H9 (cell line): ENCODE data around the gene SUMF1. TPM values are rescaled to one million over a fixed set of nuclear protein-coding genes. Genes with fewer than 3 reads are reported as not detected.

ENCODE experiments used
- DNase-seq: peaks from one replicate; pipeline ENCODE4 v3.0.0-alpha.2; 2017
- H2AFZ ChIP-seq: one replicate; pipeline ENCODE4 v1.6.1; 2013; ENCODE audit warnings: mild to moderate bottlenecking, low read length, control low read depth, moderate library complexity
- H2AK5ac ChIP-seq: 2 replicates; pipeline ENCODE4 v1.6.1; 2013; ENCODE audit warnings: low read length, control low read depth, mixed read lengths; ENCODE audit not compliant: insufficient read length
- H2BK120ac ChIP-seq: one replicate; pipeline ENCODE4 v1.6.1; 2013; ENCODE audit warnings: low read depth, mild to moderate bottlenecking, low read length, control low read depth, inconsistent platforms; ENCODE audit not compliant: poor library complexity, severe bottlenecking
- H2BK12ac ChIP-seq: 2 replicates; pipeline ENCODE4 v1.6.1; 2013; ENCODE audit warnings: low read length, control low read depth, mixed read lengths, low read depth; ENCODE audit not compliant: insufficient read length
- H2BK15ac ChIP-seq: 2 replicates; pipeline ENCODE4 v1.6.1; 2013; ENCODE audit warnings: low read depth, low read length, control low read depth
- H2BK20ac ChIP-seq: one replicate; pipeline ENCODE4 v1.6.1; 2013; ENCODE audit warnings: low read depth, mild to moderate bottlenecking, low read length, control low read depth, inconsistent platforms; ENCODE audit not compliant: poor library complexity, severe bottlenecking
- H2BK5ac ChIP-seq: 2 replicates; pipeline ENCODE4 v1.6.1; 2013; ENCODE audit warnings: low read length, control low read depth, mixed read lengths; ENCODE audit not compliant: insufficient read length
- H3K14ac ChIP-seq: 2 replicates; pipeline ENCODE4 v1.6.1; 2013; ENCODE audit warnings: low read length, control low read depth; ENCODE audit not compliant: insufficient read depth
- H3K18ac ChIP-seq: 2 replicates; pipeline ENCODE4 v1.6.1; 2013; ENCODE audit warnings: low read depth, mild to moderate bottlenecking, mixed read lengths, low read length, control low read depth; ENCODE audit not compliant: insufficient read length
- H3K23ac ChIP-seq: 2 replicates; pipeline ENCODE4 v1.6.1; 2013; ENCODE audit warnings: low read length, control low read depth, mixed read lengths, low read depth; ENCODE audit not compliant: insufficient read length
- H3K23me2 ChIP-seq: 2 replicates; pipeline ENCODE4 v1.6.1; 2013; ENCODE audit warnings: low read depth, mild to moderate bottlenecking, mixed read lengths, low read length, control low read depth; ENCODE audit not compliant: insufficient read length, poor library complexity, severe bottlenecking
- H3K27ac ChIP-seq: 2 replicates; pipeline ENCODE4 v1.5.1; 2013; ENCODE audit warnings: low read length, control low read depth, mixed read lengths, low read depth; ENCODE audit not compliant: insufficient read length
- H3K27me3 ChIP-seq: 2 replicates; pipeline ENCODE4 v1.6.1; 2013; ENCODE audit warnings: low read length, control low read depth, inconsistent platforms; ENCODE audit not compliant: insufficient read depth
- H3K4ac ChIP-seq: 2 replicates; pipeline ENCODE4 v1.6.1; 2013; ENCODE audit warnings: low read depth, mild to moderate bottlenecking, control low read depth, inconsistent platforms, low read length, moderate library complexity
- H3K4me1 ChIP-seq: 2 replicates; pipeline ENCODE4 v1.6.1; 2013; ENCODE audit warnings: low read length, control low read depth, inconsistent platforms; ENCODE audit not compliant: insufficient read depth
- H3K4me2 ChIP-seq: 2 replicates; pipeline ENCODE4 v1.6.1; 2013; ENCODE audit warnings: low read length, control low read depth, mixed read lengths; ENCODE audit not compliant: insufficient read length, insufficient read depth
- H3K56ac ChIP-seq: 2 replicates; pipeline ENCODE4 v1.6.1; 2013; ENCODE audit warnings: low read depth, mild to moderate bottlenecking, mixed read lengths, low read length, control low read depth; ENCODE audit not compliant: insufficient read length
- H3K79me1 ChIP-seq: 2 replicates; pipeline ENCODE4 v1.6.1; 2013; ENCODE audit warnings: low read depth, mild to moderate bottlenecking, moderate library complexity, low read length, control low read depth, inconsistent platforms; ENCODE audit not compliant: insufficient read depth, poor library complexity, severe bottlenecking
- H3K79me2 ChIP-seq: 2 replicates; pipeline ENCODE4 v1.6.1; 2013; ENCODE audit warnings: low read length, control low read depth, inconsistent platforms; ENCODE audit not compliant: insufficient read depth
- H3K9ac ChIP-seq: 2 replicates; pipeline ENCODE4 v1.6.1; 2013; ENCODE audit warnings: low read length, control low read depth, mixed read lengths; ENCODE audit not compliant: insufficient read length; ENCODE audit errors: extremely low read depth
- H3K9me3 ChIP-seq: one replicate; pipeline ENCODE4 v1.6.1; 2013; ENCODE audit warnings: low read depth, low read length, inconsistent platforms; ENCODE audit not compliant: control insufficient read depth
- H3T11ph ChIP-seq: one replicate; pipeline ENCODE4 v1.6.1; 2013; ENCODE audit warnings: mild to moderate bottlenecking, low read length, control low read depth, inconsistent platforms
- H4K20me1 ChIP-seq: one replicate; pipeline ENCODE4 v1.6.1; 2013; ENCODE audit not compliant: control insufficient read depth, insufficient read length, insufficient read depth
- H4K5ac ChIP-seq: 2 replicates; pipeline ENCODE4 v1.6.1; 2013; ENCODE audit warnings: low read depth, mild to moderate bottlenecking, mixed read lengths, low read length, control low read depth; ENCODE audit not compliant: insufficient read length
- H4K8ac ChIP-seq: replicated peaks from 2 replicates; pipeline ENCODE4 v1.6.1; 2013; ENCODE audit warnings: low read length, control low read depth, mixed read lengths, low read depth; ENCODE audit not compliant: insufficient read length
- H4K91ac ChIP-seq: 2 replicates; pipeline ENCODE4 v1.6.1; 2013; ENCODE audit warnings: low read depth, mild to moderate bottlenecking, moderate library complexity, mixed read lengths, low read length, control low read depth; ENCODE audit not compliant: insufficient read length
- H3K27ac Mint-ChIP-seq, 3 experiments: 2 replicates in 2 of 3; 3 replicates in 1 of 3; pipeline ENCODE4 v1.8.0; 2020 to 2021; ENCODE audit warnings: mixed read lengths in 3 of 3, mild to moderate bottlenecking in 1 of 3, moderate library complexity in 1 of 3
- H3K27me3 Mint-ChIP-seq: 2 replicates; pipeline ENCODE4 v1.8.0; 2021; ENCODE audit warnings: low read depth, mild to moderate bottlenecking, moderate library complexity, mixed read lengths
- H3K36me3 Mint-ChIP-seq, 3 experiments: 2 replicates in 2 of 3; 3 replicates in 1 of 3; pipeline ENCODE4 v1.8.0; 2020 to 2021; ENCODE audit warnings: low read depth in 3 of 3, mixed read lengths in 3 of 3; ENCODE audit not compliant: insufficient read depth in 1 of 3
- H3K4me1 Mint-ChIP-seq, 2 experiments: 2 replicates each; pipeline ENCODE4 v1.8.0; 2020; ENCODE audit warnings: mixed read lengths in 2 of 2
- H3K4me3 Mint-ChIP-seq, 2 experiments: 2 replicates in 1 of 2; 3 replicates in 1 of 2; pipeline ENCODE4 v1.8.0; 2020 to 2021; ENCODE audit warnings: mild to moderate bottlenecking in 2 of 2, mixed read lengths in 2 of 2, moderate library complexity in 1 of 2
- H3K9me3 Mint-ChIP-seq, 2 experiments: 2 replicates in 1 of 2; 3 replicates in 1 of 2; pipeline ENCODE4 v1.8.0; 2020; ENCODE audit warnings: mild to moderate bottlenecking in 2 of 2, mixed read lengths in 2 of 2, moderate library complexity in 1 of 2
- CTCF ChIP-seq: fragments of 200-600 bp; sonication (generic); conservative IDR thresholded peaks from 3 replicates; pipeline ENCODE4 v1.8.0; 2021; ENCODE audit warnings: antibody characterized with exemption, mild to moderate bottlenecking
- WGBS: extraction: QIAGEN DNeasy Blood & Tissue Kit; methylation state at CpG from one replicate; pipeline ENCODE4 v1.1.7; 2013; ENCODE audit warnings: missing lambda C conversion rate, low lambda C conversion rate, mixed read lengths; ENCODE audit not compliant: insufficient read length; ENCODE audit errors: extremely low coverage; 5-methylcytosine and 5-hydroxymethylcytosine counted together
- total RNA-seq: library from RNA; stranded (reverse); gene quantifications from 2 replicates; pipeline ENCODE4 v1.2.1, GENCODE V29; 2021

The SUMF1 gene
- total RNA-seq, 1 experiment from 2014 or later: 9.5 TPM

GRCh38 chr3:4340411-4341335 is 126.4 kb downstream of the SUMF1 start:
- Histone ChIP-seq H2AK5ac (no peak overlapping the region), H3K4me2 (no peak overlapping the region), H3K79me2 (no peaks in the 10 kb centered on the region), H2BK120ac (no peak overlapping the region), H3K23me2 (no peaks in the 10 kb centered on the region), H3K79me1 (no peaks in the 10 kb centered on the region), H3K4ac (no peak overlapping the region), H3K27me3 (no peaks in the 10 kb centered on the region), H3K23ac (no peak overlapping the region), H3K56ac (no peak overlapping the region), H3K9ac (no peak overlapping the region), H3T11ph (no peak overlapping the region), H4K91ac (no peak overlapping the region), H2AFZ (no peak overlapping the region), H3K9me3 (no peaks in the 10 kb centered on the region), H4K8ac (no peak overlapping the region), H2BK20ac (no peak overlapping the region), H2BK15ac (no peak overlapping the region), H3K4me1 (no peaks in the 10 kb centered on the region; the same call in 1 of the 2 replicates), H3K27ac (no peak overlapping the region), H3K18ac (no peak overlapping the region), H2BK12ac (no peak overlapping the region), H3K14ac (no peak overlapping the region), H2BK5ac (no peak overlapping the region), H4K5ac (no peak overlapping the region), H4K20me1 (no peaks in the 10 kb centered on the region)
- Mint-ChIP-seq H3K27me3 (no peaks in the 10 kb centered on the region), H3K36me3 (no peaks in the 10 kb centered on the region), H3K9me3 (no peaks in the 10 kb centered on the region), H3K4me1 (peaks cover 27 to 28% of the 10 kb centered on the region in 2 experiments), H3K4me3 (no peak overlapping the region), H3K27ac (peak overlapping the region in 2 of 3 experiments; percentile 0 to 35; a peak in 3 of 7 replicates)
- no peak for DNase-seq
- TF ChIP-seq CTCF: no peak
- WGBS: no CpG with 5 or more reads among the region's 6 CpGs
